ENCODE measurements around the gene ALDH1L1.
A peak's percentile ranks its signal among the peaks of the same experiment; 100 is the strongest.

Gene ALDH1L1

GRCh38 chr3:126197343-126197742 lies 17.0 kb upstream of the ALDH1L1 start:
- no peak overlapping the region for H3K4me3 ChIP-seq (ENCODE audit: low read depth, low read length)

GRCh38 chr3:126194713-126195305 lies 14.4 kb upstream of the ALDH1L1 start:
- H3K4me3 ChIP-seq (ENCODE audit: low read depth, low read length), result no peak overlapping the region

GRCh38 chr3:126191246-126191645 lies 10.9 kb upstream of the ALDH1L1 start:
- H3K4me3 ChIP-seq (ENCODE audit: low read depth, low read length), result no peak overlapping the region

- no peak overlapping the region for H3K4me3 ChIP-seq (ENCODE audit: low read depth, low read length)
These were observed 7.5 kb upstream of the ALDH1L1 start for GRCh38 chr3:126187920-126188319.

GRCh38 chr3:126186749-126187148 lies 6.4 kb upstream of the ALDH1L1 start:
- H3K4me3 ChIP-seq (ENCODE audit: low read depth, low read length), result no peak overlapping the region

- no peak overlapping the region for H3K4me3 ChIP-seq (ENCODE audit: low read depth, low read length)
These were observed 5.9 kb upstream of the ALDH1L1 start for GRCh38 chr3:126186271-126186670.

- H3K4me3 ChIP-seq (ENCODE audit: low read depth, low read length), result no peak overlapping the region
These were observed 4.1 kb upstream of the ALDH1L1 start for GRCh38 chr3:126184465-126185000.

- peak overlapping the region; percentile 29 for H3K4me3 ChIP-seq (ENCODE audit: low read depth, low read length)
These were observed 976 bp upstream of the ALDH1L1 start for GRCh38 chr3:126181398-126181725.

- peak overlapping the region; percentile 29 for H3K4me3 ChIP-seq (ENCODE audit: low read depth, low read length)
These were observed 435 bp downstream of the ALDH1L1 start for GRCh38 chr3:126179825-126180476.

- H3K4me3 ChIP-seq (ENCODE audit: low read depth, low read length), result no peak overlapping the region
These were observed 10.2 kb downstream of the ALDH1L1 start for GRCh38 chr3:126170073-126170777.

GRCh38 chr3:126167566-126167965 lies 12.8 kb downstream of the ALDH1L1 start:
- H3K4me3 ChIP-seq (ENCODE audit: low read depth, low read length), result no peak overlapping the region

GRCh38 chr3:126166009-126166408 lies 14.4 kb downstream of the ALDH1L1 start:
- no peak overlapping the region for H3K4me3 ChIP-seq (ENCODE audit: low read depth, low read length)

GRCh38 chr3:126161309-126161708 lies 19.1 kb downstream of the ALDH1L1 start:
- no peak overlapping the region for H3K4me3 ChIP-seq (ENCODE audit: low read depth, low read length)

GRCh38 chr3:126160243-126161210 lies 19.9 kb downstream of the ALDH1L1 start:
- H3K4me3 ChIP-seq (ENCODE audit: low read depth, low read length), result no peak overlapping the region

- no peak overlapping the region for H3K4me3 ChIP-seq (ENCODE audit: low read depth, low read length)
These were observed 20.9 kb downstream of the ALDH1L1 start for GRCh38 chr3:126159476-126159875.

GRCh38 chr3:126158912-126159454 lies 21.4 kb downstream of the ALDH1L1 start:
- H3K4me3 ChIP-seq (ENCODE audit: low read depth, low read length), result no peak overlapping the region

GRCh38 chr3:126158016-126158911 lies 22.1 kb downstream of the ALDH1L1 start:
- H3K4me3 ChIP-seq (ENCODE audit: low read depth, low read length), result no peak overlapping the region

- H3K4me3 ChIP-seq (ENCODE audit: low read depth, low read length), result no peak overlapping the region
These were observed 23.2 kb downstream of the ALDH1L1 start for GRCh38 chr3:126157083-126157768.

- H3K4me3 ChIP-seq (ENCODE audit: low read depth, low read length), result no peak overlapping the region
These were observed 23.9 kb downstream of the ALDH1L1 start for GRCh38 chr3:126156468-126156867.
